NB4 (cell line): Measurements from ENCODE around the gene CASQ2.

Experiments
- MYC ChIP-seq: IDR thresholded peaks from 2 replicates; pipeline ENCODE4 v1.6.1; 2011; ENCODE audit warnings: low read depth, low read length
- POLR2A ChIP-seq: IDR thresholded peaks from 2 replicates; pipeline ENCODE4 v1.6.1; 2011; ENCODE audit warnings: mild to moderate bottlenecking; ENCODE audit not compliant: insufficient read length; ENCODE audit errors: extremely low read depth
- TF ChIP-seq, protein P1 (sequence below): IDR thresholded peaks from one replicate; pipeline ENCODE4 v1.5.1; 2012; ENCODE audit warnings: low read depth, low read length
- TF ChIP-seq, protein P2 (sequence below): IDR thresholded peaks from 2 replicates; pipeline ENCODE4 v1.6.1; 2011; ENCODE audit warnings: low read depth, low read length

DNA sequence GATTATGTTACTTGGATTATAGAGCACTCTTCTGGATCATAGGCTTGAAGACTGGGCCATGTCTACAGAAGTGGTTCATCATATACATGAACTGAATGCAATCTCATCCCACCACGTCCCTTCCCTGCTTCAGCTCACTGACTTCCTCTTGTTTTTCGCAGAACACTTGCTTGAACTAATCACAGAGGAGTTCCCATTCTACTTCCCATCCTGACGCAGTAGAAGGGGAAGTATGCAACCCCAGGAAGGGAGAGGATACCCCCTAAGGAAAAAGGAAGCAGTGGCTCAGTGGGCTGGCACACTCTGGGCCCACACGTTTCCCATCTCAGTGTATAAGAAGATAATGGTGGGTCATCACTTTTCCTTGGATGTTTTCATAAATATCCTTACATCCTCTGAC is 36.2 kb downstream of the CASQ2 start:
- TF ChIP-seq, protein P1, sequence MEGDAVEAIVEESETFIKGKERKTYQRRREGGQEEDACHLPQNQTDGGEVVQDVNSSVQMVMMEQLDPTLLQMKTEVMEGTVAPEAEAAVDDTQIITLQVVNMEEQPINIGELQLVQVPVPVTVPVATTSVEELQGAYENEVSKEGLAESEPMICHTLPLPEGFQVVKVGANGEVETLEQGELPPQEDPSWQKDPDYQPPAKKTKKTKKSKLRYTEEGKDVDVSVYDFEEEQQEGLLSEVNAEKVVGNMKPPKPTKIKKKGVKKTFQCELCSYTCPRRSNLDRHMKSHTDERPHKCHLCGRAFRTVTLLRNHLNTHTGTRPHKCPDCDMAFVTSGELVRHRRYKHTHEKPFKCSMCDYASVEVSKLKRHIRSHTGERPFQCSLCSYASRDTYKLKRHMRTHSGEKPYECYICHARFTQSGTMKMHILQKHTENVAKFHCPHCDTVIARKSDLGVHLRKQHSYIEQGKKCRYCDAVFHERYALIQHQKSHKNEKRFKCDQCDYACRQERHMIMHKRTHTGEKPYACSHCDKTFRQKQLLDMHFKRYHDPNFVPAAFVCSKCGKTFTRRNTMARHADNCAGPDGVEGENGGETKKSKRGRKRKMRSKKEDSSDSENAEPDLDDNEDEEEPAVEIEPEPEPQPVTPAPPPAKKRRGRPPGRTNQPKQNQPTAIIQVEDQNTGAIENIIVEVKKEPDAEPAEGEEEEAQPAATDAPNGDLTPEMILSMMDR, result no peak
- TF ChIP-seq POLR2A, result no peak
- TF ChIP-seq, protein P2, sequence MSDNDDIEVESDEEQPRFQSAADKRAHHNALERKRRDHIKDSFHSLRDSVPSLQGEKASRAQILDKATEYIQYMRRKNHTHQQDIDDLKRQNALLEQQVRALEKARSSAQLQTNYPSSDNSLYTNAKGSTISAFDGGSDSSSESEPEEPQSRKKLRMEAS, result no peak
- TF ChIP-seq MYC, result no peak
